Jurkat, Clone E6-1 (cell line): ENCODE measurements around the gene GUF1. TPM values are rescaled to one million over a fixed set of nuclear protein-coding genes. Genes with fewer than 3 reads are reported as not detected.
A peak's percentile ranks its signal among the peaks of the same experiment; 100 is the strongest.

Source experiments
- DNase-seq: peaks from one replicate; pipeline ENCODE4 v3.0.0-alpha.2; 2011; ENCODE audit warnings: low read depth, low spot score
- H3K4me3 ChIP-seq: 2 replicates; pipeline ENCODE4 v1.5.1; 2011; ENCODE audit warnings: mild to moderate bottlenecking, low read length, control low read depth, moderate library complexity
- polyA plus RNA-seq: library from polyadenylated mRNA; unstranded; fragments of >200 nt; gene quantifications from one replicate; pipeline ENCODE4 v1.2.1, GENCODE V29; 2012; ENCODE audit warnings: missing spikeins; ENCODE audit not compliant: insufficient read length, insufficient read depth

Gene GUF1
- polyA plus RNA-seq: 27.4 TPM

GRCh38 chr4:44678094-44679041, at the start of gene GUF1:
Gene GUF1, plus strand, starts transcription at chr4:44678420. Its CDS starts 203 bp downstream, at chr4:44678623.
- peak; percentile 86 for DNase-seq
- peak within 1 kb of the TSS; percentile 77 for H3K4me3 ChIP-seq

- DNase-seq: peak; percentile 39
- no peak overlapping the region for H3K4me3 ChIP-seq
These were observed 48.8 kb upstream of the GUF1 start for GRCh38 chr4:44629280-44629866.

GRCh38 chr4:44632089-44632488, 46.1 kb upstream of the GUF1 start:
- H3K4me3 ChIP-seq: no peak overlapping the region
- no peak for DNase-seq

- no peak for DNase-seq
- no peak overlapping the region for H3K4me3 ChIP-seq
These were observed 45.5 kb upstream of the GUF1 start for GRCh38 chr4:44632733-44633132.

- no peak overlapping the region for H3K4me3 ChIP-seq
- no peak for DNase-seq
These were observed 40.1 kb upstream of the GUF1 start for GRCh38 chr4:44638091-44638490.

- DNase-seq: no peak
- H3K4me3 ChIP-seq: no peak overlapping the region
These were observed 32.1 kb upstream of the GUF1 start for GRCh38 chr4:44646151-44646550.

- no peak within 1 kb of the TSS for H3K4me3 ChIP-seq
- DNase-seq: no peak
These were observed 26.8 kb upstream of the GUF1 start, which contains the start of gene YIPF7 for GRCh38 chr4:44651425-44651824. Gene YIPF7, minus strand, starts transcription at chr4:44651625. Its CDS starts 1,525 bp downstream, at chr4:44650100.

GRCh38 chr4:44652002-44652401, 26.2 kb upstream of the GUF1 start:
- no peak for DNase-seq
- H3K4me3 ChIP-seq: no peak overlapping the region

- no peak for DNase-seq
- H3K4me3 ChIP-seq: no peak overlapping the region
These were observed 17.8 kb upstream of the GUF1 start for GRCh38 chr4:44660396-44660795.

- DNase-seq: no peak
These were observed 16.1 kb upstream of the GUF1 start for GRCh38 chr4:44661940-44662622.

GRCh38 chr4:44662623-44663005, 15.6 kb upstream of the GUF1 start:
- DNase-seq: no peak
- H3K4me3 ChIP-seq: no peak overlapping the region

More at GRCh38 chr4:44661940-44662622, 16.1 kb upstream of the GUF1 start:
- H3K4me3 ChIP-seq: no peak overlapping the region

GRCh38 chr4:44663539-44664263, 14.5 kb upstream of the GUF1 start:
- DNase-seq: no peak
- H3K4me3 ChIP-seq: no peak overlapping the region

- no peak overlapping the region for H3K4me3 ChIP-seq
- no peak for DNase-seq
These were observed 9.7 kb upstream of the GUF1 start for GRCh38 chr4:44668526-44668925.

- no peak for DNase-seq
- H3K4me3 ChIP-seq: no peak overlapping the region
These were observed 7.6 kb upstream of the GUF1 start for GRCh38 chr4:44670506-44671199.

GRCh38 chr4:44671636-44672035, 6.6 kb upstream of the GUF1 start:
- DNase-seq: no peak
- H3K4me3 ChIP-seq: no peak overlapping the region

- H3K4me3 ChIP-seq: no peak overlapping the region
- no peak for DNase-seq
These were observed 3.7 kb upstream of the GUF1 start for GRCh38 chr4:44674471-44674870.

- no peak overlapping the region for H3K4me3 ChIP-seq
- DNase-seq: no peak
These were observed 2.9 kb upstream of the GUF1 start for GRCh38 chr4:44675366-44675765.

GRCh38 chr4:44679060-44679459, 840 bp downstream of the GUF1 start:
- peak; percentile 4 for DNase-seq
- peak overlapping the region; percentile 77 for H3K4me3 ChIP-seq

GRCh38 chr4:44684648-44685047, 6.4 kb downstream of the GUF1 start:
- H3K4me3 ChIP-seq: no peak overlapping the region
- DNase-seq: no peak
